A673 (cell line): Measurements from ENCODE around the gene KRT8. TPM values are rescaled to one million over a fixed set of nuclear protein-coding genes. Genes with fewer than 3 reads are reported as not detected.
"Not testable (repeated sequence)": the region's sequence is repeated elsewhere in the genome, so short reads cannot be mapped to it uniquely, and the experiment has no call there.

Experiments used
- BruUV-seq: library from RNA; stranded (reverse); fragments of 400-500 nt; replicated peaks from 2 replicates; lab custom pipeline; 2021; lab: Mats Ljungman, UMichigan
- CTCF ChIA-PET: fragments of 300-600 bp; sonication (Branson Sonifier 250); formaldehyde crosslinking; loops from one replicate; lab custom pipeline; 2022; ENCODE audit warnings: antibody characterized with exemption; lab: Charles Lee
- POLR2A ChIA-PET: fragments of 300-600 bp; sonication (Branson Sonifier 250); formaldehyde crosslinking; loops from one replicate; lab custom pipeline; 2022; ENCODE audit warnings: antibody characterized with exemption; ENCODE audit not compliant: low non-redundant PET; lab: Charles Lee
- DNase-seq: peaks from one replicate; pipeline ENCODE4 v3.0.0-alpha.2; 2015; ENCODE audit warnings: low spot score
- H3K27ac ChIP-seq: fragments of 200-600 bp; sonication (generic); 2 replicates; pipeline ENCODE4 v1.5.1; 2016; ENCODE audit warnings: mixed run types, low read depth, mild to moderate bottlenecking, mixed read lengths, antibody characterized with exemption, low read length; ENCODE audit not compliant: poor library complexity, severe bottlenecking
- H3K27me3 ChIP-seq: fragments of 200-600 bp; sonication (generic); replicated peaks from 2 replicates; pipeline ENCODE4 v1.6.1; 2017; ENCODE audit warnings: mixed run types, low read depth, mild to moderate bottlenecking, mixed read lengths, antibody characterized with exemption, low read length; ENCODE audit not compliant: insufficient read depth, poor library complexity
- H3K36me3 ChIP-seq: fragments of 200-600 bp; sonication (generic); 2 replicates; pipeline ENCODE4 v1.6.1; 2016; ENCODE audit warnings: mixed run types, mild to moderate bottlenecking, mixed read lengths, antibody characterized with exemption, low read length; ENCODE audit not compliant: insufficient read depth, poor library complexity, severe bottlenecking
- H3K4me1 ChIP-seq: fragments of 200-600 bp; sonication (generic); 2 replicates; pipeline ENCODE4 v1.6.1; 2017; ENCODE audit warnings: mixed run types, mild to moderate bottlenecking, mixed read lengths, antibody characterized with exemption, low read length; ENCODE audit not compliant: insufficient read depth, poor library complexity, severe bottlenecking
- H3K4me3 ChIP-seq: fragments of 200-600 bp; sonication (generic); 2 replicates; pipeline ENCODE4 v1.5.1; 2016; ENCODE audit warnings: low read depth, mixed run types, mild to moderate bottlenecking, mixed read lengths, low read length; ENCODE audit not compliant: poor library complexity, severe bottlenecking
- H3K9me3 ChIP-seq: fragments of 200-600 bp; sonication (generic); 2 replicates; pipeline ENCODE4 v1.6.1; 2016; ENCODE audit warnings: mixed run types, low read depth, mild to moderate bottlenecking, mixed read lengths, antibody characterized with exemption, low read length; ENCODE audit not compliant: poor library complexity, severe bottlenecking
- EZH2 ChIP-seq: fragments of 200-600 bp; sonication (generic); IDR thresholded peaks from 2 replicates; pipeline ENCODE4 v1.6.1; 2017; ENCODE audit warnings: borderline replicate concordance, low read depth, mild to moderate bottlenecking, mixed read lengths, antibody characterized with exemption, low read length; ENCODE audit not compliant: poor library complexity, severe bottlenecking
- intact Hi-C: fragments of 100-400 bp; cut with micrococcal nuclease; formaldehyde crosslinking; loops from one replicate; pipeline ENCODE4 v1.10.0; 2022; ENCODE audit not compliant: unreplicated experiment
- total RNA-seq: library from RNA; stranded (reverse); gene quantifications from 2 replicates; pipeline ENCODE4 v1.2.3, GENCODE V29; 2021
- TF ChIP-seq, protein P1 (sequence below): fragments of 300-800, 200-600 bp; sonication (generic); conservative IDR thresholded peaks from 2 replicates; pipeline ENCODE4 v1.5.1; 2017; ENCODE audit warnings: low read depth, mild to moderate bottlenecking, antibody characterized with exemption, low read length, moderate library complexity, mixed read lengths

Gene KRT8
- total RNA-seq, 1 experiment from 2014 or later, result 15.4 TPM

DNA sequence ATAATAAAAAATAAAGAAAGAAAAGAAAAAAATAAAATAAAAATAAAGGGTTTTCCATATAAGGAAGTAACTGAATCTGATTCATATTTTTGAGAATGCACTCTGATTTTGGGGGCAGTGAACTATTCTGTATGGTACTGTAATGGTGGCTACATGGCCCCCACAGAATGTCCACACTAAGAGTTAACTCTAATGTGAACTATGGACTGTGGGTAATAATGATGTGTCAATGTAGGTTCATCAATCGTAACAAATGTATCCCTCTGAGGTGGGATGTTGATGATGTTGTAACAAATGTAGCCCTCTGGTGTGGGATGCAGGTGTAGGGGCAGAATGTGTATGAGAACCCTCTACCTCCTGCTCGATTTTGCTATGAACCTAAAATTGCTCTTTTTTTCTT lies 13.8 kb downstream of the KRT8 start:
- Histone ChIP-seq H3K9me3 (no peaks in the 10 kb centered on the region), H3K4me1 (peaks cover 10% of the 10 kb centered on the region), H3K4me3 (no peak overlapping the region), H3K36me3 (no peaks in the 10 kb centered on the region), H3K27ac (no peak overlapping the region), H3K27me3 (no peaks in the 10 kb centered on the region)
- TF ChIP-seq, protein P1, sequence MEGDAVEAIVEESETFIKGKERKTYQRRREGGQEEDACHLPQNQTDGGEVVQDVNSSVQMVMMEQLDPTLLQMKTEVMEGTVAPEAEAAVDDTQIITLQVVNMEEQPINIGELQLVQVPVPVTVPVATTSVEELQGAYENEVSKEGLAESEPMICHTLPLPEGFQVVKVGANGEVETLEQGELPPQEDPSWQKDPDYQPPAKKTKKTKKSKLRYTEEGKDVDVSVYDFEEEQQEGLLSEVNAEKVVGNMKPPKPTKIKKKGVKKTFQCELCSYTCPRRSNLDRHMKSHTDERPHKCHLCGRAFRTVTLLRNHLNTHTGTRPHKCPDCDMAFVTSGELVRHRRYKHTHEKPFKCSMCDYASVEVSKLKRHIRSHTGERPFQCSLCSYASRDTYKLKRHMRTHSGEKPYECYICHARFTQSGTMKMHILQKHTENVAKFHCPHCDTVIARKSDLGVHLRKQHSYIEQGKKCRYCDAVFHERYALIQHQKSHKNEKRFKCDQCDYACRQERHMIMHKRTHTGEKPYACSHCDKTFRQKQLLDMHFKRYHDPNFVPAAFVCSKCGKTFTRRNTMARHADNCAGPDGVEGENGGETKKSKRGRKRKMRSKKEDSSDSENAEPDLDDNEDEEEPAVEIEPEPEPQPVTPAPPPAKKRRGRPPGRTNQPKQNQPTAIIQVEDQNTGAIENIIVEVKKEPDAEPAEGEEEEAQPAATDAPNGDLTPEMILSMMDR, result no peak
- no peak for TF ChIP-seq EZH2
- POLR2A ChIA-PET, result no interaction called here
- CTCF ChIA-PET, result no interaction called here
- no TSS peak for BruUV-seq
- DNase-seq, result no peak
- intact Hi-C loops, result no loop called here

DNA sequence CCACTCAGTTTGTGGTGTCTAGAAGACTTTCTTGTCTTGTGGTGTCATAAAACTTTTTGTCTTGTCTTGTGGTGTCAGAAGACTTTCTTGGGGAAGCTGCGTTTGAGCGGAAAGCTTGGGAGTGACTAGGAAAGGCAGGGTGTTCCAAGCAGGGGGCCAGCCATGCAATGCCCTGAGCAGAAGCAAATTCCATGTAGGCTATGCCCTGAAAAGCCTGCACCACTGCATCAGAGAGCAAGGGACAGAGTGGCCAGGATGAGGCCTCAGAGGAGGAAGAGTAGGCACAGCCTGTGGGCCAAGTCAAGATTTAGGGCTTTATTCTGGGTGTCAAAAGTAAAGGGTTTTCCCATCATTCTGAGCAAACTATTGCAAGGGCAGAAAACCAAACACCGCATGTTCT lies 14.5 kb downstream of the KRT8 start:
- no TSS peak for BruUV-seq

DNA sequence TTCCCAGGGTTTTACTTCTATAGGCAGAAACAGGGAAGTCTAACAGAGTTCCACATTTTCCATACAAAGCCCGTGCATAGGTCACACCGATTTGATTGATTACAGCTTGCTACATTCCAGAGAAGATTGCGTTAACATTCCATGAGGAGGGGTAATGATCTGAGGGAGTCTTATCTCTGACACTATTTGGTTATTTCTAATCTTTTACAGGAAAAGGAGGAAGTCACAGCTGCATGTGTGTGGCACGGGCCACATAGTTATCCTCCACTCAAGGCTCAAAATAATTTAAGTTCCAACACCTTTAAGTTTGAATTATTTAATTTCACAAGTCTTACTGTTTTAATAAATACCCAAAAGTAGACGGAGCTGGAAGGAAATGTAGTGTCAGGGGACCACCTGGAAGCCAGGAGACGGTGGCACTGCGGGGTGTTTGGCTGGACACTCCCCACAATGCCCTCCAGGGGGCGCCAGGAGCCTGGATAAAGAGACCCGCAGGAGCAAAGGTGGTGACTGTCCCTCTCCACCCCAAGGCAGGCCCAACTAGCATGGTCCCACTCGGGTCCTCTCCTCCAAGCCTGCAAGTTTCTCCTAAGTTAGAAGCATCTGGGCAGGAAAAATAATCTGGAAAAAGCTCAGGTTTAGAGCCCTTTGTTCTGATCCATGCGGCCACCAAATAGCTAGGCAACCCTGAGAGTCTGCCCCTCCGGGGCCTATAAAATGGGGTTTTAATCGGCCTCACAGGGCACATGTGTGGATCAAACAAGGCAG lies 20.2 kb downstream of the KRT8 start:
- no peaks in the 10 kb centered on the region for H3K27me3 ChIP-seq
- ChIA-PET CTCF (interaction anchor here (0.6 to 3.4 kb wide), 9 partner anchors 11 to 214 kb away, joined by 3 to 121 read pairs (median 3); no protein-coding TSS in a partner anchor), POLR2A (no interaction called here)
- no peaks in the 10 kb centered on the region for H3K9me3 ChIP-seq
- peak; percentile 79 for DNase-seq
- H3K36me3 ChIP-seq, result no peaks in the 10 kb centered on the region
- TF ChIP-seq, protein P1, result peak; percentile 94
- TF ChIP-seq EZH2, result no peak
- BruUV-seq, result no TSS peak
- intact Hi-C loops, result loop anchor here (1.0 kb wide), 1 partner anchor 97 kb away; no protein-coding TSS in a partner anchor
- H3K4me1 ChIP-seq, result peaks cover 4% of the 10 kb centered on the region
- no peak overlapping the region for H3K4me3 ChIP-seq
- no peak overlapping the region for H3K27ac ChIP-seq

More for the DNA sequence above, 14.5 kb downstream of the KRT8 start:
- Histone ChIP-seq H3K27ac (no peak overlapping the region), H3K27me3 (no peaks in the 10 kb centered on the region), H3K4me3 (no peak overlapping the region), H3K36me3 (no peaks in the 10 kb centered on the region), H3K4me1 (peaks cover 5% of the 10 kb centered on the region), H3K9me3 (no peaks in the 10 kb centered on the region)
- intact Hi-C loops, result no loop called here
- ChIA-PET POLR2A (no interaction called here), CTCF (interaction anchor here (0.6 kb wide), 1 partner anchor 87 kb away, joined by 11 read pairs; no protein-coding TSS in a partner anchor)
- no peak for TF ChIP-seq EZH2
- TF ChIP-seq, protein P1, result no peak
- no peak for DNase-seq

DNA sequence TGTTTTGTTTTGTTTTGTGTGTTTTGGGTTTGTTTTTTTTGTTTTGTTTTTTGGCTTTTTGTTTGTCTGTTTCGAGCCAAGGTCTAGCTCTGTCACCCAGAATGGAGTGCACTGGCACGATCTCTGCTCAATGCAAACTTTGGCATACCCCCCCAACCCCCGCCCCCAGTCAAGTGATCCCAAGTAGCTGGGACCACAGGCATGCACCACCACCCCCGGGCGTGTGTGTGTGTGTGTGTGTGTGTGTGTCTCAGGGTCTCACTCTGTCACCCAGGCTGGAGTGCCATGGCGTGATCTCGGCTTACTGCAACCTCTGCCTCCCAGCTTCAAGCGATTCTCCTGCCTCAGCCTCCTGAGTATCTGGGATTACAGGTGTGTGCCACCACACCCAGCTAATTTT lies 24.4 kb downstream of the KRT8 start:
- not testable (repeated sequence) for H3K27me3 ChIP-seq, H3K4me1 ChIP-seq, BruUV-seq, DNase-seq, H3K27ac ChIP-seq, H3K36me3 ChIP-seq, H3K4me3 ChIP-seq, H3K9me3 ChIP-seq
- intact Hi-C loops, result loop anchor here (1.0 kb wide), 1 partner anchor 728 kb away; no protein-coding TSS in a partner anchor
- ChIA-PET POLR2A (interaction anchor here (0.6 kb wide), 1 partner anchor 90 kb away, joined by 14 read pairs; no protein-coding TSS in a partner anchor), CTCF (interaction anchor here (0.6 to 4.4 kb wide), 12 partner anchors 10 to 728 kb away, joined by 3 to 36 read pairs (median 7); no protein-coding TSS in a partner anchor)
